Measurements from ENCODE around the gene EXD3. TPM values are rescaled to one million over a fixed set of nuclear protein-coding genes. Genes with fewer than 3 reads are reported as not detected.

EXD3 gene
- total RNA-seq, 1 experiment from 2014 or later = 15.3 TPM

DNA sequence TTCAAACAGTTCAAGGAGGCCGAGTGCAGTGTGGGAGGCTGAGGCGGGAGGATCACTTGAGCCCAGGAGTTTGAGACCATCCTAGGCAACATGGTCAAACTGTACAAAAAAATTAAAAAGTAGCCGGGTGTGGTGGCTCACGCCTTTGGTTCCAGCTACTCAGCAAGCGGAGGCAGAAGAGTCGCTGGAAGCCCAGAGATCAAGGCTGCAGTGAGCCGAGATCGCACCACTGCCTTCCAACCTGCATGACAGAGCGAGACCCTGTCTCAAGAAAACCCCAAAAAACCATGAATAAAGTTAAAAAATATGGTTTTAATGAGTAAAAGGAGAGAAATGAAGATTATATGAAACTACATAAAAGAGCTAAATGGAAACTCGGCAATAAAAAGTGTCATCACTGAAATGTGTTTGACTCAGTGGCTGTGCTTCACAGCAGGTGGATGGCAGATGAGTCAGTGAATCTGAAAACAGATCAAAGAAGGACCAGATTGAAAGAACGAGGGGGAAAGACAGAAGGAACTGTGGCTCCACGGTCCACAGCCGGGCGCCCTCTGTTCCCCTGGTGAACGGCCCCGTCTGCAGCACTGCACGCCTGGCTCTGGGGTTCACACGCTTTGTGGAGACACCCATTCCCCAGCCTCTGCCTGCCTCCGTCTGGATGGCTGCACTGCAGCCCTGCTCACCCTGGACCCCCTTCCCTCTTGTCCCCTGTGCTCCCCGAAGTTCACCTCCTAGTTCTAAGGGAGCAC, 25.1 kb downstream of the EXD3 start:
- no peak overlapping the region for H3K27ac Mint-ChIP-seq

More for the DNA sequence above, 25.1 kb downstream of the EXD3 start:
- WGBS (ENCODE audit: extremely low coverage, insufficient read length, low lambda C conversion rate) = 100% methylated on average over 1 of the region's 20 CpGs
- Histone ChIP-seq H3K27me3 (ENCODE audit: insufficient read depth, low read length) (no peaks in the 10 kb centered on the region), H2BK5ac (ENCODE audit: insufficient read length, low read length) (no peak overlapping the region), H2AFZ (ENCODE audit: low read length) (no peak overlapping the region), H3K23me2 (ENCODE audit: insufficient read length, low read depth, low read length, poor library complexity, severe bottlenecking) (no peaks in the 10 kb centered on the region), H3K9me3 (ENCODE audit: control insufficient read depth, low read depth, low read length) (no peaks in the 10 kb centered on the region), H4K91ac (ENCODE audit: insufficient read length, low read depth, low read length) (no peak overlapping the region), H4K20me1 (ENCODE audit: control insufficient read depth, insufficient read depth, insufficient read length) (no peaks in the 10 kb centered on the region), H2AK5ac (ENCODE audit: insufficient read length, low read length) (no peak overlapping the region), H2BK20ac (ENCODE audit: low read depth, low read length, poor library complexity, severe bottlenecking) (no peak overlapping the region), H3K4ac (ENCODE audit: low read depth, low read length) (no peak overlapping the region), H2BK15ac (ENCODE audit: low read depth, low read length) (no peak overlapping the region), H2BK120ac (ENCODE audit: low read depth, low read length, poor library complexity, severe bottlenecking) (no peak overlapping the region), H3K27ac (ENCODE audit: insufficient read length, low read depth, low read length) (no peak overlapping the region), H3K14ac (ENCODE audit: insufficient read depth, low read length) (no peak overlapping the region), H3K79me1 (ENCODE audit: insufficient read depth, low read depth, low read length, poor library complexity, severe bottlenecking) (no peaks in the 10 kb centered on the region), H3K4me2 (ENCODE audit: insufficient read depth, insufficient read length, low read length) (no peak overlapping the region), H4K5ac (ENCODE audit: insufficient read length, low read depth, low read length) (no peak overlapping the region), H3K9ac (ENCODE audit: extremely low read depth, insufficient read length, low read length) (no peak overlapping the region), H4K8ac (replicated peaks; ENCODE audit: insufficient read length, low read depth, low read length) (no peak overlapping the region), H3K4me1 (ENCODE audit: insufficient read depth, low read length) (no peaks in the 10 kb centered on the region), H3K18ac (ENCODE audit: insufficient read length, low read depth, low read length) (no peak overlapping the region), H2BK12ac (ENCODE audit: insufficient read length, low read depth, low read length) (no peak overlapping the region), H3K56ac (ENCODE audit: insufficient read length, low read depth, low read length) (no peak overlapping the region), H3T11ph (ENCODE audit: low read length) (no peak overlapping the region), H3K79me2 (ENCODE audit: insufficient read depth, low read length) (no peaks in the 10 kb centered on the region), H3K23ac (ENCODE audit: insufficient read length, low read depth, low read length) (no peak overlapping the region)
- H3K4me3 Mint-ChIP-seq = no peak overlapping the region
- H3K27me3 Mint-ChIP-seq (ENCODE audit: low read depth) = no peaks in the 10 kb centered on the region; the same call in 1 of the 2 replicates
- DNase-seq = no peak
- no peak for TF ChIP-seq CTCF (conservative IDR thresholded peaks at IDR 0.05)
- no peaks in the 10 kb centered on the region for H3K4me1 Mint-ChIP-seq
- peaks cover 10 to 13% of the 10 kb centered on the region in 2 experiments for H3K9me3 Mint-ChIP-seq
- H3K36me3 Mint-ChIP-seq (ENCODE audit: insufficient read depth in 1 of 3, low read depth in 3 of 3) = peaks cover 12 to 21% (median 20%) of the 10 kb centered on the region in 3 experiments
